Measurements from ENCODE around the gene DHRS4L2. TPM values are rescaled to one million over a fixed set of nuclear protein-coding genes. Genes with fewer than 3 reads are reported as not detected.

Gene DHRS4L2
- total and polyA plus RNA-seq, 10 of the 15 experiments (the other 5 are each of a cell fraction or from before 2014, with no cell fraction given): 2.8 to 49.3 (median 21.8) TPM

- in situ Hi-C loops (cut with MboI): no loop called here
- no peaks in the 10 kb centered on the region for H3K36me3 ChIP-seq (ENCODE audit: control insufficient read depth in 2 of 2, insufficient read depth in 2 of 2, low read length in 1 of 2)
- no peaks in the 10 kb centered on the region for H3K9me3 ChIP-seq (replicated peaks; ENCODE audit: control insufficient read depth, insufficient read depth, low read length)
- BruUV-seq (replicated peaks): no TSS peak
- peak overlapping the region; percentile 74 for H3K4me3 ChIP-seq
- peaks cover 0 to 3% of the 10 kb centered on the region in 2 experiments; a peak in 1 of 4 replicates for H3K27me3 ChIP-seq (replicated peaks in 1 of 2; ENCODE audit: control insufficient read depth in 2 of 2, insufficient read depth in 2 of 2, low read length in 1 of 2)
- H3K4me2 ChIP-seq (ENCODE audit: control insufficient read depth, insufficient read depth): peak overlapping the region; percentile 99
- ATAC-seq: no peak; the same call in 1 of the 3 replicates
- H3K9ac ChIP-seq (ENCODE audit: control insufficient read depth, insufficient read depth, low read length): peak overlapping the region; percentile 77
- H2AFZ ChIP-seq (ENCODE audit: control insufficient read depth, low read depth, low read length): peak overlapping the region; percentile 82
- TF ChIP-seq ATF7 (IDR thresholded peaks at IDR 0.05; ENCODE audit: low read depth) (no peak), SMAD5 (IDR thresholded peaks at IDR 0.05; ENCODE audit: low read depth) (0 out of 2 replicates have a peak, but pooled peaks have one; percentile 33), KAT2A (conservative IDR thresholded peaks at IDR 0.05; ENCODE audit: control insufficient read depth, low read depth, low read length) (no peak), MLLT1 (IDR thresholded peaks at IDR 0.05) (peak; percentile 95)
- CTCF ChIA-PET: interaction anchor here (0.7 to 1.4 kb wide), 7 partner anchors 39 to 381 kb away, joined by 3 to 11 read pairs (median 3); partner anchors contain the start of gene IRF9
- RAD21 ChIA-PET (ENCODE audit: unreplicated experiment): interaction anchor here (0.7 to 2.1 kb wide), 5 partner anchors 8 to 64 kb away, joined by 3 to 9 read pairs (median 6); partner anchors contain the start of genes DCAF11 and NRL
- SMC1A ChIA-PET (ENCODE audit: uncharacterized antibody, unreplicated experiment): interaction anchor here (1.4 to 1.8 kb wide), 2 partner anchors 10 to 57 kb away, joined by 4 to 5 read pairs; no protein-coding TSS in a partner anchor
- POLR2A ChIA-PET: interaction anchor here (0.8 to 1.2 kb wide), 6 partner anchors 24 to 65 kb away, joined by 3 to 6 read pairs (median 3); no protein-coding TSS in a partner anchor
- no peak for DNase-seq (ENCODE audit: low read depth, low spot score)
- H3K79me2 ChIP-seq (ENCODE audit: control insufficient read depth, insufficient read depth, low read length): no peaks in the 10 kb centered on the region
- peaks cover 23% of the 10 kb centered on the region for H3K4me1 ChIP-seq (ENCODE audit: control insufficient read depth, insufficient read depth, low read length)
- WGBS (ENCODE audit: insufficient coverage, insufficient replicate concordance, low lambda C conversion rate, missing lambda C conversion rate): 23% methylated on average over 19 of the region's 20 CpGs
- H3K27ac ChIP-seq (ENCODE audit: control insufficient read depth, insufficient read depth): peak overlapping the region; percentile 31; the same call in 1 of the 2 replicates
- intact Hi-C loops (cut with micrococcal nuclease; ENCODE audit: unreplicated experiment): no loop called here
- no peaks in the 10 kb centered on the region for H4K20me1 ChIP-seq (ENCODE audit: control insufficient read depth, insufficient read depth)
- FAIRE-seq: no peak
These were observed 62.6 kb downstream of the DHRS4L2 start for GRCh38 chr14:24051176-24051788.
